Epithelial cell of esophagus (primary cell): Measurements from ENCODE around the gene GRK5.
A peak's percentile ranks its signal among the peaks of the same experiment; 100 is the strongest.

Experiments used
- DNase-seq: peaks from one replicate; pipeline ENCODE4 v3.0.0; 2010; ENCODE audit warnings: low read depth
- H3K4me3 ChIP-seq: 2 replicates; pipeline ENCODE4 v1.5.1; 2011; ENCODE audit warnings: mild to moderate bottlenecking, low read length, control low read depth
- CTCF ChIP-seq: IDR thresholded peaks from 2 replicates; pipeline ENCODE4 v1.5.1; 2011; ENCODE audit warnings: low read depth, mild to moderate bottlenecking, low read length, control low read depth, inconsistent platforms; ENCODE audit not compliant: insufficient read depth; ENCODE audit errors: missing control alignments

Gene GRK5

GRCh38 chr10:119303886-119304285 lies 96.5 kb downstream of the GRK5 start:
- peak; percentile 91 for DNase-seq
- TF ChIP-seq CTCF, result no peak
- H3K4me3 ChIP-seq, result no peak overlapping the region

- DNase-seq, result no peak
- TF ChIP-seq CTCF, result no peak
- H3K4me3 ChIP-seq, result no peak overlapping the region
Observed at GRCh38 chr10:119304541-119304940, 97.2 kb downstream of the GRK5 start.

GRCh38 chr10:119305860-119306513 lies 98.6 kb downstream of the GRK5 start:
- peak; percentile 95 for DNase-seq
- no peak overlapping the region for H3K4me3 ChIP-seq

GRCh38 chr10:119306514-119306951 lies 99.2 kb downstream of the GRK5 start:
- no peak overlapping the region for H3K4me3 ChIP-seq
- DNase-seq, result peak; percentile 54

More at GRCh38 chr10:119305860-119306513, 98.6 kb downstream of the GRK5 start:
- no peak for TF ChIP-seq CTCF

GRCh38 chr10:119306986-119307392 lies 99.6 kb downstream of the GRK5 start:
- peak; percentile 79 for DNase-seq

More at GRCh38 chr10:119306514-119306951, 99.2 kb downstream of the GRK5 start:
- TF ChIP-seq CTCF, result peak; percentile 52

GRCh38 chr10:119308089-119308488 lies 100.7 kb downstream of the GRK5 start:
- no peak for TF ChIP-seq CTCF
- no peak for DNase-seq
- H3K4me3 ChIP-seq, result no peak overlapping the region

More at GRCh38 chr10:119306986-119307392, 99.6 kb downstream of the GRK5 start:
- TF ChIP-seq CTCF, result no peak
- H3K4me3 ChIP-seq, result no peak overlapping the region
